Astrocyte of the cerebellum (primary cell): ENCODE measurements around the gene PRPF18.

Source experiments
- DNase-seq: peaks from one replicate; pipeline ENCODE4 v3.0.0-alpha.2; 2011; ENCODE audit warnings: low read depth
- H3K4me3 ChIP-seq: 2 replicates; pipeline ENCODE4 v1.5.1; 2011; ENCODE audit warnings: mild to moderate bottlenecking, low read depth, low read length, moderate library complexity
- CTCF ChIP-seq: IDR thresholded peaks from 2 replicates; pipeline ENCODE4 v1.5.1; 2012; ENCODE audit warnings: low read length, low read depth, moderate library complexity, mild to moderate bottlenecking; ENCODE audit errors: missing control alignments
- in situ Hi-C: cut with HindIII; loops from 2 replicates; pipeline ENCODE4 v1.10.0; 2017; ENCODE audit warnings: low sequenced_read_pairs

The PRPF18 gene

GRCh38 chr10:13671904-13672303 lies 85.1 kb downstream of the PRPF18 start:
- no peak overlapping the region for H3K4me3 ChIP-seq
- in situ Hi-C loops: no loop called here
- no peak for TF ChIP-seq CTCF
- no peak for DNase-seq

- H3K4me3 ChIP-seq: no peak overlapping the region
- no peak for TF ChIP-seq CTCF
- DNase-seq: no peak
- in situ Hi-C loops: no loop called here
Measured at GRCh38 chr10:13672548-13672947, 85.8 kb downstream of the PRPF18 start.

GRCh38 chr10:13673156-13673555 lies 86.4 kb downstream of the PRPF18 start:
- no peak for DNase-seq
- TF ChIP-seq CTCF: no peak
- in situ Hi-C loops: no loop called here
- no peak overlapping the region for H3K4me3 ChIP-seq

- DNase-seq: no peak
- no peak for TF ChIP-seq CTCF
- no peak overlapping the region for H3K4me3 ChIP-seq
- in situ Hi-C loops: loop anchor here (5.0 kb wide), 1 partner anchor 62 kb away; no protein-coding TSS in a partner anchor
Measured at GRCh38 chr10:13674645-13675588, 88.2 kb downstream of the PRPF18 start.

GRCh38 chr10:13678101-13678843 lies 91.5 kb downstream of the PRPF18 start:
- H3K4me3 ChIP-seq: no peak overlapping the region
- no peak for DNase-seq
- TF ChIP-seq CTCF: no peak
- in situ Hi-C loops: loop anchor here (5.0 kb wide), 1 partner anchor 59 kb away; no protein-coding TSS in a partner anchor
